ENCODE measurements around the gene ZBTB25. TPM values are rescaled to one million over a fixed set of nuclear protein-coding genes. Genes with fewer than 3 reads are reported as not detected.
"Not testable (repeated sequence)": the region's sequence is repeated elsewhere in the genome, so short reads cannot be mapped to it uniquely, and the experiment has no call there.

ZBTB25 gene
- total and polyA plus RNA-seq, 2 experiments from 2014 or later: 3.6 to 12.5 TPM

GRCh38 chr14:64518229-64518628, 14.6 kb upstream of the ZBTB25 start:
- peaks cover 51% of the 10 kb centered on the region for H4K20me1 ChIP-seq (ENCODE audit: insufficient read depth)

DNA sequence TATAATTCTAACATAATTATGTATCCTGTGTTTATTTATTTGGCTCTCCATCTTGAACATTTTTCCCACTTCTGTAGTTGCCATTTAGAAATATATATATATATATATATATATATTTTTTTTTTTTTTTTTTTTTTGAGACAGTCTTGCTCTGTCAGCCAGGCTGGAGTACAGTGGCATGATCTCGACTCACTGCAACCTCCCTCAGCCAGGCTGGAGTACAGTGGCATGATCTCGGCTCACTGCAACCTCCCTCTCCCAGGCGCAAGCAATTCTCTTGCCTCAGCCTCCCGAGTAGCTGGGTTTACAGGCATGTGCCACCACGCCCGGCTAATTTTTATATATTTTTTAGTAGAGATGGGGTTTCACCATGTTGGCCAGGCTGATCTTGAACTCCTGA, 14.0 kb upstream of the ZBTB25 start:
- H2AFZ ChIP-seq; H3K4me2 ChIP-seq (ENCODE audit: unreplicated experiment); H3K4me3 ChIP-seq; H3K9me2 ChIP-seq (ENCODE audit: insufficient read depth); in situ Hi-C loops (cut with MboI); H3K9me3 ChIP-seq (ENCODE audit: low read depth); H3K27me3 ChIP-seq (replicated peaks; ENCODE audit: insufficient read depth); DNase-seq; H3K9ac ChIP-seq; H3K27ac ChIP-seq: not testable (repeated sequence)
- Histone ChIP-seq H3K4me1 (ENCODE audit: insufficient read depth) (peaks cover 13% of the 10 kb centered on the region), H3K36me3 (ENCODE audit: low read depth) (peaks cover 13% of the 10 kb centered on the region), H4K20me1 (ENCODE audit: insufficient read depth) (peaks cover 51% of the 10 kb centered on the region), H3F3A (ENCODE audit: insufficient read depth) (peaks cover 45% of the 10 kb centered on the region), H3K79me2 (ENCODE audit: insufficient read depth) (peaks cover 100% of the 10 kb centered on the region)
- WGBS, 2 experiments (ENCODE audit: low coverage in 1 of 2, low lambda C conversion rate in 2 of 2, missing lambda C conversion rate in 2 of 2): 91 to 97% methylated on average over 6 of the region's 6 CpGs

More at GRCh38 chr14:64518229-64518628, 14.6 kb upstream of the ZBTB25 start:
- Histone ChIP-seq H2AFZ (no peak overlapping the region), H3K27ac (no peak overlapping the region), H3K79me2 (ENCODE audit: insufficient read depth) (peaks cover 100% of the 10 kb centered on the region), H3K9me3 (ENCODE audit: low read depth) (no peaks in the 10 kb centered on the region), H3K9me2 (ENCODE audit: insufficient read depth) (no peaks in the 10 kb centered on the region), H3K4me3 (no peak overlapping the region), H3K4me2 (ENCODE audit: unreplicated experiment) (no peak overlapping the region), H3K4me1 (ENCODE audit: insufficient read depth) (peaks cover 13% of the 10 kb centered on the region), H3F3A (ENCODE audit: insufficient read depth) (peaks cover 43% of the 10 kb centered on the region), H3K36me3 (ENCODE audit: low read depth) (peaks cover 19% of the 10 kb centered on the region), H3K9ac (no peak overlapping the region), H3K27me3 (replicated peaks; ENCODE audit: insufficient read depth) (no peaks in the 10 kb centered on the region)
- WGBS, 2 experiments (ENCODE audit: low coverage in 1 of 2, low lambda C conversion rate in 2 of 2, missing lambda C conversion rate in 2 of 2): 91 to 92% methylated on average over 4 of the region's 4 CpGs
- in situ Hi-C loops (cut with MboI): no loop called here
- TF ChIP-seq EZH2phosphoT487 (IDR thresholded peaks at IDR 0.05; ENCODE audit: insufficient read depth, low read depth): no peak
- no peak for TF ChIP-seq EZH2 (IDR thresholded peaks at IDR 0.05; ENCODE audit: insufficient read depth, poor library complexity, severe bottlenecking)
- DNase-seq: no peak

GRCh38 chr14:64516969-64517368, 13.3 kb upstream of the ZBTB25 start:
- no peak for DNase-seq
- Histone ChIP-seq H3K79me2 (ENCODE audit: insufficient read depth) (peaks cover 100% of the 10 kb centered on the region), H4K20me1 (ENCODE audit: insufficient read depth) (peaks cover 58% of the 10 kb centered on the region), H3K9me2 (ENCODE audit: insufficient read depth) (no peaks in the 10 kb centered on the region), H3K4me3 (no peak overlapping the region), H3K27ac (no peak overlapping the region), H3K4me1 (ENCODE audit: insufficient read depth) (peaks cover 13% of the 10 kb centered on the region), H3K27me3 (replicated peaks; ENCODE audit: insufficient read depth) (no peaks in the 10 kb centered on the region), H3K9ac (no peak overlapping the region), H2AFZ (no peak overlapping the region), H3K9me3 (ENCODE audit: low read depth) (no peaks in the 10 kb centered on the region), H3F3A (ENCODE audit: insufficient read depth) (peaks cover 42% of the 10 kb centered on the region), H3K36me3 (ENCODE audit: low read depth) (peaks cover 6% of the 10 kb centered on the region; the same call in 1 of the 2 replicates), H3K4me2 (ENCODE audit: unreplicated experiment) (no peak overlapping the region)
- WGBS, 2 experiments (ENCODE audit: low coverage in 1 of 2, low lambda C conversion rate in 2 of 2, missing lambda C conversion rate in 2 of 2): 92 to 100% methylated on average over 1 of the region's 1 CpG
- in situ Hi-C loops (cut with MboI): no loop called here
- TF ChIP-seq EZH2phosphoT487 (IDR thresholded peaks at IDR 0.05; ENCODE audit: insufficient read depth, low read depth) (no peak), EZH2 (IDR thresholded peaks at IDR 0.05; ENCODE audit: insufficient read depth, poor library complexity, severe bottlenecking) (no peak)

DNA sequence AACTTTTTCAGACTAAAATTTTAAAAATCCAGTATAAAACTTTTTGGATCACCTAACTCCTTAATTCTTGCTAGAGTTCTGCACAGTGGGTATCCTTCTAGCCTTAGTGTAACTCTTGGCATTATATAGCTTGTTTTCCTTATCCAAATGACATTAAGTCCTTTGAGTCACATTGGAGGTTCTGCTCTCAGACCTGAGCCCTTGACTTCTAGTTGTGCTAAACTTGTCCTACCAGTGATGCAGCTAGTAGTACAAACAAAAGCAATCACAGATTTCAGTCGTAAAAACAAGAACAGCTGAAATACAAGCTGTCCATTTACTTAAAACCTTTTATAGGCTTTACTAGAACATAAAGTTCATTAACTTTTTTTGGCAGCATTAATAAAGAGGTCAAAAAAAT, 11.4 kb upstream of the ZBTB25 start:
- no peak for DNase-seq
- Histone ChIP-seq H3K9ac (no peak overlapping the region), H3K27ac (no peak overlapping the region), H3K79me2 (ENCODE audit: insufficient read depth) (peaks cover 100% of the 10 kb centered on the region), H3K9me2 (ENCODE audit: insufficient read depth) (no peaks in the 10 kb centered on the region), H3K36me3 (ENCODE audit: low read depth) (no peaks in the 10 kb centered on the region), H3K9me3 (ENCODE audit: low read depth) (no peaks in the 10 kb centered on the region), H3K27me3 (replicated peaks; ENCODE audit: insufficient read depth) (no peaks in the 10 kb centered on the region), H4K20me1 (ENCODE audit: insufficient read depth) (peaks cover 66% of the 10 kb centered on the region), H3F3A (ENCODE audit: insufficient read depth) (peaks cover 45% of the 10 kb centered on the region), H3K4me1 (ENCODE audit: insufficient read depth) (peaks cover 30% of the 10 kb centered on the region), H3K4me3 (no peak overlapping the region), H2AFZ (no peak overlapping the region), H3K4me2 (ENCODE audit: unreplicated experiment) (no peak overlapping the region)
- in situ Hi-C loops (cut with MboI): no loop called here
- TF ChIP-seq EZH2 (IDR thresholded peaks at IDR 0.05; ENCODE audit: insufficient read depth, poor library complexity, severe bottlenecking) (no peak), EZH2phosphoT487 (IDR thresholded peaks at IDR 0.05; ENCODE audit: insufficient read depth, low read depth) (no peak)
- WGBS, 2 experiments (ENCODE audit: low coverage in 1 of 2, low lambda C conversion rate in 2 of 2, missing lambda C conversion rate in 2 of 2): 58 to 72% methylated on average over 1 of the region's 1 CpG

DNA sequence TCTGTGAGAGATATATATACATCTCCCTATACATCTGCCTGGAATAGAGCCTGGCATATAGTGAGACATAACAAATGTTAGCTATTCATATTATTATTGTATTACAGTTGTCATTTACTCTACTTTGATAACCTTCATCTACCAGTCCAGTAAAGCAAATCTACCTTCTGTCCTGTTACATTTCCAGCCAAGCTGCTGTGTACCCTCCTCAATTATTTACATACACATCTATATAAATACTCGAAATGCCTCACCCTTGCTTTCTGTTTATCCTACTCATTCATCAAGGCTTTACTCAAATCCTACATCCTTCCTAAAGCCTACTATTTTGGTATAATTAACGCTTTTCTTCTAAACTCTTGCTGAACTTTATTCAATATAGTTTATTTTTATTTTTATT, 9.6 kb upstream of the ZBTB25 start:
- Histone ChIP-seq H3K4me2 (ENCODE audit: unreplicated experiment) (no peak overlapping the region), H3K27me3 (replicated peaks; ENCODE audit: insufficient read depth) (no peaks in the 10 kb centered on the region), H3K9ac (no peak overlapping the region), H3K4me3 (no peak overlapping the region), H3K9me2 (ENCODE audit: insufficient read depth) (no peaks in the 10 kb centered on the region), H3F3A (ENCODE audit: insufficient read depth) (peaks cover 47% of the 10 kb centered on the region), H4K20me1 (ENCODE audit: insufficient read depth) (peaks cover 73% of the 10 kb centered on the region), H2AFZ (no peak overlapping the region), H3K36me3 (ENCODE audit: low read depth) (no peaks in the 10 kb centered on the region), H3K27ac (no peak overlapping the region), H3K9me3 (ENCODE audit: low read depth) (no peaks in the 10 kb centered on the region), H3K4me1 (ENCODE audit: insufficient read depth) (peaks cover 46% of the 10 kb centered on the region), H3K79me2 (ENCODE audit: insufficient read depth) (peaks cover 100% of the 10 kb centered on the region)
- no peak for DNase-seq
- in situ Hi-C loops (cut with MboI): no loop called here
- TF ChIP-seq EZH2 (IDR thresholded peaks at IDR 0.05; ENCODE audit: insufficient read depth, poor library complexity, severe bottlenecking) (no peak), EZH2phosphoT487 (IDR thresholded peaks at IDR 0.05; ENCODE audit: insufficient read depth, low read depth) (no peak)
- 99 to 100% methylated on average over 2 of the region's 2 CpGs for WGBS, 2 experiments (ENCODE audit: low coverage in 1 of 2, low lambda C conversion rate in 2 of 2, missing lambda C conversion rate in 2 of 2)
